HEK293 (cell line): ENCODE measurements around the gene TOPORS.
A peak's percentile ranks its signal among the peaks of the same experiment; 100 is the strongest.

Source experiments
- HOXA7 ChIP-seq: sonication (generic); formaldehyde crosslinking; IDR thresholded peaks from 2 replicates; pipeline ENCODE4 v1.8.1; 2022; ENCODE audit warnings: missing genetic modification reagents, borderline replicate concordance
- YY1 ChIP-seq: fragments of 450-650 bp; formaldehyde crosslinking; IDR thresholded peaks from 2 replicates; pipeline ENCODE4 v1.5.1; 2018; ENCODE audit warnings: missing biosample characterization, missing genetic modification characterization
- ZEB2 ChIP-seq: fragments of 450-650 bp; formaldehyde crosslinking; IDR thresholded peaks from 2 replicates; pipeline ENCODE4 v1.5.1; 2016; ENCODE audit warnings: missing biosample characterization, missing genetic modification characterization
- ZNF174 ChIP-seq: fragments of 450-650 bp; formaldehyde crosslinking; IDR thresholded peaks from 2 replicates; pipeline ENCODE4 v1.5.0; 2017; ENCODE audit warnings: missing biosample characterization, mild to moderate bottlenecking, missing genetic modification characterization
- ZNF544 ChIP-seq: fragments of 450-650 bp; formaldehyde crosslinking; IDR thresholded peaks from 2 replicates; pipeline ENCODE4 v1.5.0; 2017; ENCODE audit warnings: missing biosample characterization, missing genetic modification characterization
- ZNF747 ChIP-seq: fragments of 450-650 bp; formaldehyde crosslinking; IDR thresholded peaks from 2 replicates; pipeline ENCODE4 v1.5.1; 2016; ENCODE audit warnings: missing biosample characterization, missing genetic modification characterization
- ZNF776 ChIP-seq: fragments of 450-650 bp; formaldehyde crosslinking; IDR thresholded peaks from 2 replicates; pipeline ENCODE4 v1.5.0; 2017; ENCODE audit warnings: missing biosample characterization, missing genetic modification characterization, borderline replicate concordance
- TF ChIP-seq, protein P1 (sequence below): fragments of 450-650 bp; formaldehyde crosslinking; IDR thresholded peaks from 2 replicates; pipeline ENCODE4 v1.5.1; 2017; ENCODE audit warnings: missing biosample characterization, mild to moderate bottlenecking, missing genetic modification characterization, moderate library complexity
- TF ChIP-seq, protein P2 (sequence below): fragments of 450-650 bp; formaldehyde crosslinking; IDR thresholded peaks from 2 replicates; pipeline ENCODE4 v1.5.0; 2017; ENCODE audit warnings: missing biosample characterization, missing genetic modification characterization, borderline replicate concordance
- TF ChIP-seq, protein P3 (sequence below): fragments of 450-650 bp; formaldehyde crosslinking; IDR thresholded peaks from 2 replicates; pipeline ENCODE4 v1.5.1; 2016; ENCODE audit warnings: missing biosample characterization, missing genetic modification characterization
- TF ChIP-seq, protein P4 (sequence below): fragments of 450-650 bp; formaldehyde crosslinking; IDR thresholded peaks from 2 replicates; pipeline ENCODE4 v1.5.1; 2016; ENCODE audit warnings: missing biosample characterization, missing genetic modification characterization

DNA sequence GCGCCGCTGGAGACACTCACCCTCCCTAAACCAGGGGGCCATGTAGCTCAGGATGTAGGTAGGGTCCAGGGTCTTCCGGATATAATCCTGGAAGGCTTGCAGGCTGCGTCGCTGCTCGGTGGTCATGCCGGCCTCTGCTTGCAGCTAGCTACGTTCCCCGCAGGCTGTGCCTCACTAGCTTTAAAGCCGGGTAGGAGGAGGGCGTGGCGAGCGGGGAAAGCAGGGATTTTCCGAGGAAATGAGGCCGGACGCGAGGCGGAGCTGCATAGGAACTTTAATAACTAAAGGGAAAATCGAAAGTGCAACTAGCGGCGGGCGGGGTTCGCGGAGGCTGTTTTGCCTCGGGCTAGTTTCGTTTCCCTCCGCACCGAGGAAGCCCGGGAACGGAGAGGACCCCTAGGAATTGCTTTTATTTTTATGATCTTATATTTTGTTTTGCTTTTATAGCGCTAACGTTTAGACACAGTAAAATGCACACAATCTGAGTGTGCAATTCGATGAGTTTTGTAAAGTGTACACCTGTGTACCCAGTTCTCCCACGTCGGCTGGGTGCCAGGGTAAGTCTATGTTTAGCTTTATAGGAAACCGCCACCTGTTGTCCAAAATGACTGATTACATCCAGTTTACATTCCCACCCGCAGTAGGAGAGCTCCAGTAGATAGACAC is 26.2 kb downstream of the TOPORS start, which contains the start of gene RIGI:
- TF ChIP-seq, protein P1, sequence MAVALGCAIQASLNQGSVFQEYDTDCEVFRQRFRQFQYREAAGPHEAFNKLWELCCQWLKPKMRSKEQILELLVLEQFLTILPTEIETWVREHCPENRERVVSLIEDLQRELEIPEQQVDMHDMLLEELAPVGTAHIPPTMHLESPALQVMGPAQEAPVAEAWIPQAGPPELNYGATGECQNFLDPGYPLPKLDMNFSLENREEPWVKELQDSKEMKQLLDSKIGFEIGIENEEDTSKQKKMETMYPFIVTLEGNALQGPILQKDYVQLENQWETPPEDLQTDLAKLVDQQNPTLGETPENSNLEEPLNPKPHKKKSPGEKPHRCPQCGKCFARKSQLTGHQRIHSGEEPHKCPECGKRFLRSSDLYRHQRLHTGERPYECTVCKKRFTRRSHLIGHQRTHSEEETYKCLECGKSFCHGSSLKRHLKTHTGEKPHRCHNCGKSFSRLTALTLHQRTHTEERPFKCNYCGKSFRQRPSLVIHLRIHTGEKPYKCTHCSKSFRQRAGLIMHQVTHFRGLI (tag by site-specific recombination) = no peak; the same call in 1 of the 2 replicates
- TF ChIP-seq, protein P2, sequence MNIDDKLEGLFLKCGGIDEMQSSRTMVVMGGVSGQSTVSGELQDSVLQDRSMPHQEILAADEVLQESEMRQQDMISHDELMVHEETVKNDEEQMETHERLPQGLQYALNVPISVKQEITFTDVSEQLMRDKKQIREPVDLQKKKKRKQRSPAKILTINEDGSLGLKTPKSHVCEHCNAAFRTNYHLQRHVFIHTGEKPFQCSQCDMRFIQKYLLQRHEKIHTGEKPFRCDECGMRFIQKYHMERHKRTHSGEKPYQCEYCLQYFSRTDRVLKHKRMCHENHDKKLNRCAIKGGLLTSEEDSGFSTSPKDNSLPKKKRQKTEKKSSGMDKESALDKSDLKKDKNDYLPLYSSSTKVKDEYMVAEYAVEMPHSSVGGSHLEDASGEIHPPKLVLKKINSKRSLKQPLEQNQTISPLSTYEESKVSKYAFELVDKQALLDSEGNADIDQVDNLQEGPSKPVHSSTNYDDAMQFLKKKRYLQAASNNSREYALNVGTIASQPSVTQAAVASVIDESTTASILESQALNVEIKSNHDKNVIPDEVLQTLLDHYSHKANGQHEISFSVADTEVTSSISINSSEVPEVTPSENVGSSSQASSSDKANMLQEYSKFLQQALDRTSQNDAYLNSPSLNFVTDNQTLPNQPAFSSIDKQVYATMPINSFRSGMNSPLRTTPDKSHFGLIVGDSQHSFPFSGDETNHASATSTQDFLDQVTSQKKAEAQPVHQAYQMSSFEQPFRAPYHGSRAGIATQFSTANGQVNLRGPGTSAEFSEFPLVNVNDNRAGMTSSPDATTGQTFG (tag by site-specific recombination) = no peak
- TF ChIP-seq, protein P3, sequence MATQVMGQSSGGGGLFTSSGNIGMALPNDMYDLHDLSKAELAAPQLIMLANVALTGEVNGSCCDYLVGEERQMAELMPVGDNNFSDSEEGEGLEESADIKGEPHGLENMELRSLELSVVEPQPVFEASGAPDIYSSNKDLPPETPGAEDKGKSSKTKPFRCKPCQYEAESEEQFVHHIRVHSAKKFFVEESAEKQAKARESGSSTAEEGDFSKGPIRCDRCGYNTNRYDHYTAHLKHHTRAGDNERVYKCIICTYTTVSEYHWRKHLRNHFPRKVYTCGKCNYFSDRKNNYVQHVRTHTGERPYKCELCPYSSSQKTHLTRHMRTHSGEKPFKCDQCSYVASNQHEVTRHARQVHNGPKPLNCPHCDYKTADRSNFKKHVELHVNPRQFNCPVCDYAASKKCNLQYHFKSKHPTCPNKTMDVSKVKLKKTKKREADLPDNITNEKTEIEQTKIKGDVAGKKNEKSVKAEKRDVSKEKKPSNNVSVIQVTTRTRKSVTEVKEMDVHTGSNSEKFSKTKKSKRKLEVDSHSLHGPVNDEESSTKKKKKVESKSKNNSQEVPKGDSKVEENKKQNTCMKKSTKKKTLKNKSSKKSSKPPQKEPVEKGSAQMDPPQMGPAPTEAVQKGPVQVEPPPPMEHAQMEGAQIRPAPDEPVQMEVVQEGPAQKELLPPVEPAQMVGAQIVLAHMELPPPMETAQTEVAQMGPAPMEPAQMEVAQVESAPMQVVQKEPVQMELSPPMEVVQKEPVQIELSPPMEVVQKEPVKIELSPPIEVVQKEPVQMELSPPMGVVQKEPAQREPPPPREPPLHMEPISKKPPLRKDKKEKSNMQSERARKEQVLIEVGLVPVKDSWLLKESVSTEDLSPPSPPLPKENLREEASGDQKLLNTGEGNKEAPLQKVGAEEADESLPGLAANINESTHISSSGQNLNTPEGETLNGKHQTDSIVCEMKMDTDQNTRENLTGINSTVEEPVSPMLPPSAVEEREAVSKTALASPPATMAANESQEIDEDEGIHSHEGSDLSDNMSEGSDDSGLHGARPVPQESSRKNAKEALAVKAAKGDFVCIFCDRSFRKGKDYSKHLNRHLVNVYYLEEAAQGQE (tag by site-specific recombination) = no peak
- TF ChIP-seq ZNF174 (tag by site-specific recombination) (no peak), ZEB2 (tag by site-specific recombination) (peak; percentile 78), ZNF544 (tag by site-specific recombination) (no peak), ZNF747 (no peak), YY1 (no peak), ZNF776 (no peak), HOXA7 (CRISPR knock-in tag) (no peak)
- TF ChIP-seq, protein P4, sequence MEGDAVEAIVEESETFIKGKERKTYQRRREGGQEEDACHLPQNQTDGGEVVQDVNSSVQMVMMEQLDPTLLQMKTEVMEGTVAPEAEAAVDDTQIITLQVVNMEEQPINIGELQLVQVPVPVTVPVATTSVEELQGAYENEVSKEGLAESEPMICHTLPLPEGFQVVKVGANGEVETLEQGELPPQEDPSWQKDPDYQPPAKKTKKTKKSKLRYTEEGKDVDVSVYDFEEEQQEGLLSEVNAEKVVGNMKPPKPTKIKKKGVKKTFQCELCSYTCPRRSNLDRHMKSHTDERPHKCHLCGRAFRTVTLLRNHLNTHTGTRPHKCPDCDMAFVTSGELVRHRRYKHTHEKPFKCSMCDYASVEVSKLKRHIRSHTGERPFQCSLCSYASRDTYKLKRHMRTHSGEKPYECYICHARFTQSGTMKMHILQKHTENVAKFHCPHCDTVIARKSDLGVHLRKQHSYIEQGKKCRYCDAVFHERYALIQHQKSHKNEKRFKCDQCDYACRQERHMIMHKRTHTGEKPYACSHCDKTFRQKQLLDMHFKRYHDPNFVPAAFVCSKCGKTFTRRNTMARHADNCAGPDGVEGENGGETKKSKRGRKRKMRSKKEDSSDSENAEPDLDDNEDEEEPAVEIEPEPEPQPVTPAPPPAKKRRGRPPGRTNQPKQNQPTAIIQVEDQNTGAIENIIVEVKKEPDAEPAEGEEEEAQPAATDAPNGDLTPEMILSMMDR = peak; percentile 10; the same call in 1 of the 2 replicates
